ENCODE results near the gene COL2A1. TPM values are rescaled to one million over a fixed set of nuclear protein-coding genes. Genes with fewer than 3 reads are reported as not detected.

The COL2A1 gene
- total and polyA plus RNA-seq, 9 of the 15 experiments (the other 6 are each of a cell fraction or from before 2014, with no cell fraction given), result 0.46 TPM; not detected in 8

GRCh38 chr12:47963340-47964040 lies 40.8 kb downstream of the COL2A1 start, which contains the start of gene TMEM106C (continued):
- TF ChIP-seq ZBTB2 (IDR thresholded peaks at IDR 0.05) (peak; percentile 80; the same call in 1 of the 2 replicates), PCBP1 (IDR thresholded peaks at IDR 0.05; ENCODE audit: low read depth, low read length, poor library complexity, severe bottlenecking) (peak; percentile 34), SP1 (CRISPR knock-in tag; IDR thresholded peaks at IDR 0.05) (peak; percentile 36; the same call in 1 of the 2 replicates), MAX (CRISPR knock-in tag; IDR thresholded peaks at IDR 0.05) (peak; percentile 64), SMAD2 (IDR thresholded peaks at IDR 0.05; ENCODE audit: low read depth, low read length) (no peak), ETV6 (IDR thresholded peaks at IDR 0.05; ENCODE audit: borderline replicate concordance in 1 of 2, low read depth in 2 of 2, low read length in 1 of 2) (no peak), ETV6 (CRISPR knock-in tag; IDR thresholded peaks at IDR 0.05; ENCODE audit: borderline replicate concordance) (no peak), NR2C2 (CRISPR knock-in tag; IDR thresholded peaks at IDR 0.05) (no peak), NR2C2 (tag; IDR thresholded peaks at IDR 0.05) (no peak), NEUROD1 (IDR thresholded peaks at IDR 0.05; ENCODE audit: borderline replicate concordance, low read depth, low read length, partially characterized antibody) (peak; percentile 16), ZNF780A (CRISPR knock-in tag; IDR thresholded peaks at IDR 0.05) (no peak), VEZF1 (CRISPR knock-in tag; IDR thresholded peaks at IDR 0.05) (peak; percentile 40; the same call in 1 of the 2 replicates), EP400 (IDR thresholded peaks at IDR 0.05) (no peak), SMC3 (conservative IDR thresholded peaks at IDR 0.05; ENCODE audit: insufficient read depth, low read depth, low read length) (peak; percentile 77), ILF3 (IDR thresholded peaks at IDR 0.05; ENCODE audit: borderline replicate concordance) (no peak), ZNF511 (CRISPR knock-in tag; IDR thresholded peaks at IDR 0.05) (peak; percentile 80), RB1 (IDR thresholded peaks at IDR 0.05; ENCODE audit: low read depth) (peak; percentile 94), ERF (CRISPR knock-in tag; IDR thresholded peaks at IDR 0.05) (0 out of 2 replicates have a peak, but pooled peaks have one; percentile 12), CBX3 (IDR thresholded peaks at IDR 0.05; ENCODE audit: borderline replicate concordance in 1 of 2, low read length in 2 of 2) (peak in 1 of 2 experiments; percentile 51; a peak in 1 of 3 replicates), CTCF (IDR thresholded peaks at IDR 0.05 in 2 of 3, conservative IDR thresholded peaks at IDR 0.05 in 1 of 3; ENCODE audit: insufficient read depth in 2 of 3, low read depth in 1 of 3, low read length in 3 of 3) (peak; percentile 97 to 98 (median 97)), MTA3 (IDR thresholded peaks at IDR 0.05; ENCODE audit: borderline replicate concordance) (0 out of 2 replicates have a peak, but pooled peaks have one; percentile 17)
